Adrenal gland (tissue), 12 donors: ENCODE results near the gene SNRPN. TPM values are rescaled to one million over a fixed set of nuclear protein-coding genes. Genes with fewer than 3 reads are reported as not detected.
"Not testable (repeated sequence)": the region's sequence is repeated elsewhere in the genome, so short reads cannot be mapped to it uniquely, and the experiment has no call there.

Experiments
- DNase-seq, 7 donors: peaks; one replicate each; pipeline ENCODE4 v3.0.0-alpha.2; 2019 to 2020
- H3K27ac ChIP-seq, 5 donors: fragments of 200-600 bp; sonication (generic) in 4 of 5; 1 replicate in 3 of 5; 2 replicates in 2 of 5; pipeline versions ENCODE4 v1.5.1 to v1.8.0; 2016 to 2020; ENCODE audit warnings: mild to moderate bottlenecking in 1 of 5
- H3K27me3 ChIP-seq: fragments of 200-600 bp; 2 replicates; pipeline ENCODE4 v1.8.0; 2021
- H3K36me3 ChIP-seq, 2 donors: fragments of 200-600 bp; replicated peaks in 1 of 2; 1 replicate in 1 of 2; 2 replicates in 1 of 2; pipeline versions ENCODE4 v1.5.1 to v1.8.0; 2018 to 2022
- H3K4me1 ChIP-seq, 2 donors: fragments of 200-600 bp; replicated peaks in 1 of 2; 1 replicate in 1 of 2; 2 replicates in 1 of 2; pipeline versions ENCODE4 v1.5.1 to v1.8.0; 2018 to 2021
- H3K4me3 ChIP-seq, 4 donors: fragments of 200-600 bp; sonication (generic) in 3 of 4; one replicate each; pipeline ENCODE4 v1.5.1; 2016 to 2018
- H3K9me3 ChIP-seq, 3 donors: fragments of 200-600 bp; sonication (generic) in 1 of 3; replicated peaks in 1 of 3; 1 replicate in 2 of 3; 2 replicates in 1 of 3; pipeline versions ENCODE4 v1.5.1 to v1.8.0; 2016 to 2021
- POLR2A ChIP-seq, 2 donors: fragments of 450-650 bp; IDR thresholded peaks; one replicate each; pipeline ENCODE4 v1.6.1; 2017; ENCODE audit warnings: antibody characterized with exemption in 2 of 2, mild to moderate bottlenecking in 2 of 2, moderate library complexity in 1 of 2
- WGBS, 4 donors: extraction: QIAGEN DNeasy Blood & Tissue Kit in 2 of 4; methylation state at CpG; one replicate each; pipeline versions ENCODE4 v1.1.5 to v1.1.7; 2013 to 2017; 5-methylcytosine and 5-hydroxymethylcytosine counted together
- intact Hi-C, 2 donors: fragments of 100-400 bp; cut with DNase I; formaldehyde crosslinking; loops; one replicate each; pipeline versions ENCODE4 v1.14.1 to v1.15.0; 2022 to 2023
- polyA plus RNA-seq, 3 donors: library from polyadenylated mRNA; stranded (reverse); fragments of 200-250 nt in 2 of 3; fragments of 350-450 nt in 1 of 3; fragmentation: Illumina TruSeq in 1 of 3; extraction: RNeasy Lipid Tissue Mini Kit (QIAGEN cat#74804) in 1 of 3; gene quantifications; one replicate each; pipeline ENCODE4 v1.2.3, GENCODE V29; 2013 to 2014
- total RNA-seq, 9 donors: library from RNA; depleted of rRNA in 4 of 9; stranded (reverse); fragments of >200 nt in 4 of 9; fragments of 120-200 nt in 1 of 9; fragmentation: NEBNext Ultra II Directional in 1 of 9; extraction: Animal tissue kit (Norgen Biotek cat#: 25700) in 1 of 9; gene quantifications; one replicate each; pipeline versions ENCODE4 v1.1.0 to v1.2.4, GENCODE V29; 2013 to 2023
- TF ChIP-seq, protein P1 (sequence below), 6 experiments: fragments of 450-650 bp in 4 of 6; fragments of 200-600 bp in 2 of 6; sonication (generic) in 1 of 6; IDR thresholded peaks; 1 replicate in 5 of 6; 2 replicates in 1 of 6; pipeline versions ENCODE4 v1.5.1 to v1.8.0; 2016 to 2021; ENCODE audit warnings: antibody characterized with exemption in 6 of 6, mild to moderate bottlenecking in 2 of 6, moderate library complexity in 1 of 6
- donor health status: healthy with polysubstance abuse.
- donor health status: Bipolar disorder and iron deficiency.
- donor health status: DM: yes; HTN: yes; CAD: no.
- donor health status: DM: no; HTN: no; CAD: no.
- donor health status: DM: no; HTN: no; CAD: no.
- donor health status: DM: yes; HTN: yes; CAD: no.

The SNRPN gene
- total and polyA plus RNA-seq, 12 donors: 164 to 394 (median 222) TPM

DNA sequence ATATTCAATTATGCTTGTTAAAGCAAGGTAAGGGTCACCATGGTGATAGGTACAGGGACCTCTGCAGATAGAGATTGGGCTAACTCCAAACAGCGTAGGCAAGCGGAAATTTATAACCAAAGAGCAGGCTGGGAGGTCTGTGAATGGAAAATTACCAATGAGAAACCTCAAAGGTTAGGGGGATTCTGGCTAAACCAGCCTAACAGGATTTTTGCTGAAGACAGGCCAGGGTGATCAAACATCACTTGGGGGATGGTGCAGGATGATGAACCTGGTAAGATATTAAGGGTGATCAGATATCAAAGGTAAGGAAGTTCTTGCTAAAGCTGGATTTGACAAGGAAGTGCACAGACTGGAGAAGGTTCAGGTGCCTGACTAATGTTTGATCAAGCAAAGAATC is 35.3 kb upstream of the SNRPN start:
- TF ChIP-seq, protein P1, sequence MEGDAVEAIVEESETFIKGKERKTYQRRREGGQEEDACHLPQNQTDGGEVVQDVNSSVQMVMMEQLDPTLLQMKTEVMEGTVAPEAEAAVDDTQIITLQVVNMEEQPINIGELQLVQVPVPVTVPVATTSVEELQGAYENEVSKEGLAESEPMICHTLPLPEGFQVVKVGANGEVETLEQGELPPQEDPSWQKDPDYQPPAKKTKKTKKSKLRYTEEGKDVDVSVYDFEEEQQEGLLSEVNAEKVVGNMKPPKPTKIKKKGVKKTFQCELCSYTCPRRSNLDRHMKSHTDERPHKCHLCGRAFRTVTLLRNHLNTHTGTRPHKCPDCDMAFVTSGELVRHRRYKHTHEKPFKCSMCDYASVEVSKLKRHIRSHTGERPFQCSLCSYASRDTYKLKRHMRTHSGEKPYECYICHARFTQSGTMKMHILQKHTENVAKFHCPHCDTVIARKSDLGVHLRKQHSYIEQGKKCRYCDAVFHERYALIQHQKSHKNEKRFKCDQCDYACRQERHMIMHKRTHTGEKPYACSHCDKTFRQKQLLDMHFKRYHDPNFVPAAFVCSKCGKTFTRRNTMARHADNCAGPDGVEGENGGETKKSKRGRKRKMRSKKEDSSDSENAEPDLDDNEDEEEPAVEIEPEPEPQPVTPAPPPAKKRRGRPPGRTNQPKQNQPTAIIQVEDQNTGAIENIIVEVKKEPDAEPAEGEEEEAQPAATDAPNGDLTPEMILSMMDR (IDR thresholded peaks at IDR 0.05): no peak

DNA sequence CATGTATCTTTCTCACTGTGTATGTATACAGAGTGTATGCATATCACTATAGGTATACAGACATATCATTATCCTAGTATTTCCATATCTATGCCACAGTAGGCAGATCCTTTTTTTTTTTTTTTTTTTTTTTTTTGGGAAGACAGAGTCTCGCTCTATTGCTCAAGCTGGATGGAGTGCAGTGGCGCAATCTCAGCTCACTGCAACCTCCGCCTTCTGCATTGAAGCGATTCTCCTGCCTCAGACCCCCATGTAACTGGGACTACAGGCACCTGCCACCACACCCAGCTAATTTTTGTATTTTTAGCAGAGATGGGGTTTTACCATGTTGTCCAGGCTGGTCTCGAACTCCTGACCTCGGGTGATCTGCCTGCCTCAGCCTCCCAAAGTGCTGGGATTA is 32.0 kb upstream of the SNRPN start:
- DNase-seq, H3K27ac ChIP-seq, H3K27me3 ChIP-seq, H3K4me3 ChIP-seq, H3K4me1 ChIP-seq, H3K9me3 ChIP-seq, H3K36me3 ChIP-seq, intact Hi-C loops: not testable (repeated sequence)
- 78 to 100% (median 88%) methylated on average over 2 to 6 of the region's 6 CpGs for WGBS, 4 donors

More for the DNA sequence above, 35.3 kb upstream of the SNRPN start:
- DNase-seq: no peak
- intact Hi-C loops: no loop called here
- no peaks in the 10 kb centered on the region for H3K27me3 ChIP-seq
- H3K27ac ChIP-seq: no peak overlapping the region
- no peaks in the 10 kb centered on the region for H3K9me3 ChIP-seq
- no peaks in the 10 kb centered on the region for H3K4me1 ChIP-seq
- H3K36me3 ChIP-seq: no peaks in the 10 kb centered on the region
- WGBS, 4 donors: 82 to 89% (median 86%) methylated on average over 2 of the region's 2 CpGs
- H3K4me3 ChIP-seq: no peak overlapping the region

DNA sequence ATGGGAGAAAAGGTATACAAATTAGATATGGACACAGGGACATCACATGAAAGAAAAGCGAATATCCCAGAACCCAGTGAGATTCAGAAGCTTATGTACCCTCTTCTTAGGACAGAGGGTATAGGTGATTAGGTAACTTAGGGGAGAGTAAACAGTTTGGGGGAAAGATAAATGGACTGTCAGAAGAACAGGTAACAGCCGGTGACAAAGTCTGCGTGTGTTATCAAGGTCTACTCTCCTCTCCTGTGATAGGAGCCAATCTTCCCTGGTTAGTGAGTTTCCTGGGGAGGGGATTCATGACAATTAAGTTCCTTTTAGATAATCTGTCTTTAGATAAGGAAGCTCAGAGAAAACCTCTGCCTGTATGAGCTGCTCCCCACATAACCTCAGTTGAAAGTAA is 30.6 kb upstream of the SNRPN start:
- H3K27ac ChIP-seq: no peak overlapping the region
- no peaks in the 10 kb centered on the region for H3K36me3 ChIP-seq
- no peak overlapping the region for H3K4me3 ChIP-seq
- no peaks in the 10 kb centered on the region for H3K27me3 ChIP-seq
- no peak for DNase-seq
- H3K9me3 ChIP-seq: no peaks in the 10 kb centered on the region
- no peaks in the 10 kb centered on the region for H3K4me1 ChIP-seq
- intact Hi-C loops: no loop called here
- TF ChIP-seq, protein P1 (IDR thresholded peaks at IDR 0.05): no peak
- no peak for TF ChIP-seq POLR2A (IDR thresholded peaks at IDR 0.05)
- WGBS, 4 donors: 71 to 91% (median 75%) methylated on average over 3 of the region's 3 CpGs

DNA sequence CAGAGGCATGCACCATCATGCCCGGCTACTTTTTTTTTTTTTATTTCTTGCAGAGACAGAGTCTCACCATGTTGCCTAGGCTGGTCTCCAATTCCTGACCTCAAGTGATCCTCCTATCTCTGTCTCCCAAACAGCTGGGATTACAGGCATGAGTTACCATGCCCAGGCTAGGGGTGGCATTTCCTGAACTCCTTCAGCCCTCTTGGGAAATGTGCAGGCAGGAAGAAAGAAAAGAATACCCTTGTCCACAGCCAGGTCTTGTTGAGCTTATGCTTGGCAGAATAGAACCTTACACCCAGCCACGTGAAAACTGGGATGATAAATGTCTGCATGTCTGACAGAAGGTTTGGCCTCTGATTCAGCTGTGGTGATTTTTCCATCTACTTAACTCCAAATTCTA is 30.2 kb upstream of the SNRPN start:
- H3K27ac ChIP-seq: no peak overlapping the region
- H3K27me3 ChIP-seq: no peaks in the 10 kb centered on the region
- H3K4me1 ChIP-seq: no peaks in the 10 kb centered on the region
- TF ChIP-seq POLR2A (IDR thresholded peaks at IDR 0.05): no peak
- TF ChIP-seq, protein P1 (IDR thresholded peaks at IDR 0.05): no peak
- no peaks in the 10 kb centered on the region for H3K9me3 ChIP-seq
- 50 to 62% (median 55%) methylated on average over 2 of the region's 2 CpGs for WGBS, 4 donors
- no peak overlapping the region for H3K4me3 ChIP-seq
- DNase-seq: no peak
- intact Hi-C loops: no loop called here
- H3K36me3 ChIP-seq: no peaks in the 10 kb centered on the region

DNA sequence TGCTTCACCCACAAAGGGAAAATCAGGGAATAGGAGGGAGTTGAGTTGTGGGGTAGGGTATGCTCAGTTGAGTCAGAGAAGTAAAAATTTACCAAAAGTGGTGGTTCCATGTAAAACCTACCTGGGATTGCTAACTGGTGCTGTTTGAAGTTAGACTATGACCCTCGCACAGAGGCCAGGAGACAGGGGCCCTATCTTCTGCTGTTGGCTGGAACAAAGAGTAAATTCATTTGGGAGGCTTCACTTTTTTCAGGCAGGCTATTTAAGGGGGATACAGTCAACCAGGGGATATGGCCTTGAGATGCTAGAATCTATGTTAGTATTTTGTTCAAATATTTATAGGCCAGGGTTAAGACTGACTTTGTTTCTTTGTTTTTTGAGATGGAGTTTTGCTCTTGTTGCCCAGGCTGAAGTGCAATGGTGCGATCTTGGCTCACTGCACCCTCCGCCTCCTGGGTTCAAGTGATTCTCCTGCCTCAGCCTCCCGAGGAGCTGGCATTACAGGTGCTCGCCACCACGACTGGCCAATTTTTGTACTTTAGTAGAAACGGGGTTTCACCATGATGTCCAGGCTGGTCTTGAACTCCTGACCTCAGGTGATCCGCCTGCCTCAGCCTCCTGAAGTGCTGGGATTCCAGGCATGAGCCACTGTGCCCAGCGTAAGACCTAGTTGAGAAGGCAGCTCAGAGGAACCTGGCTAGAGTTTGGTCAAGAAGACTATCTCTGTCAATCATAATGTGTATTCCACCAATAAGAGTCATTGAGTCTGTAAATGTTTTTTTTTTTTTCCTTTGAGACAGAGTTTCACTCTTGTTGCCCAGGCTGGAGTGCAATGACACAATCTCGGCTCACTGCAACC is 22.7 kb upstream of the SNRPN start:
- H3K4me3 ChIP-seq, H3K27ac ChIP-seq, intact Hi-C loops, H3K9me3 ChIP-seq, DNase-seq, H3K27me3 ChIP-seq, H3K36me3 ChIP-seq, H3K4me1 ChIP-seq: not testable (repeated sequence)
- 82 to 90% (median 86%) methylated on average over 10 of the region's 10 CpGs for WGBS, 4 donors
